IMR-90 (cell line): Measurements from ENCODE around the gene PLPP4. TPM values are rescaled to one million over a fixed set of nuclear protein-coding genes. Genes with fewer than 3 reads are reported as not detected.

Source experiments
- ATAC-seq: fragments of 200-7000 bp; cut with Tn5 transposase; 2 replicates; pipeline ENCODE4 v1.9.1; 2020; ENCODE audit warnings: low read depth, mild to moderate bottlenecking, moderate library complexity
- BruUV-seq: library from RNA; stranded (reverse); fragments of 400-500 nt; replicated peaks from 2 replicates; lab custom pipeline; 2021; lab: Mats Ljungman, UMichigan
- CTCF ChIA-PET: fragments of 300-600 bp; formaldehyde crosslinking; extraction: SDS; loops from one replicate; lab custom pipeline; 2021; ENCODE audit warnings: antibody characterized with exemption; lab: Yijun Ruan, JAX
- POLR2A ChIA-PET: fragments of 300-600 bp; sonication (Branson Sonifier 250); formaldehyde crosslinking; loops from one replicate; lab custom pipeline; 2022; ENCODE audit warnings: antibody characterized with exemption; ENCODE audit not compliant: unreplicated experiment; lab: Charles Lee
- DNase-seq: peaks from one replicate; pipeline ENCODE4 v3.0.0; 2013
- H2AFZ ChIP-seq: replicated peaks from 2 replicates; pipeline ENCODE3; 2013; ENCODE audit warnings: low read length, mild to moderate bottlenecking; ENCODE audit not compliant: poor library complexity
- H2AK5ac ChIP-seq: 2 replicates; pipeline ENCODE4 v1.6.1; 2013; ENCODE audit warnings: low read depth, low read length, inconsistent platforms
- H2AK9ac ChIP-seq: replicated peaks from 2 replicates; pipeline ENCODE3; 2013; ENCODE audit warnings: mild to moderate bottlenecking, low read depth, low read length, moderate library complexity; ENCODE audit not compliant: poor library complexity
- H2BK120ac ChIP-seq: 2 replicates; pipeline ENCODE4 v1.6.1; 2013; ENCODE audit warnings: low read depth, low read length, inconsistent platforms
- H2BK15ac ChIP-seq: 3 replicates; pipeline ENCODE4 v1.6.1; 2013; ENCODE audit warnings: low read depth, low read length, inconsistent platforms
- H2BK20ac ChIP-seq: 2 replicates; pipeline ENCODE4 v1.6.1; 2013; ENCODE audit warnings: low read depth, mild to moderate bottlenecking, inconsistent platforms, low read length, moderate library complexity
- H2BK5ac ChIP-seq: 2 replicates; pipeline ENCODE4 v1.6.1; 2013; ENCODE audit warnings: mild to moderate bottlenecking, low read depth, low read length, inconsistent platforms; ENCODE audit not compliant: poor library complexity, severe bottlenecking
- H3K14ac ChIP-seq: replicated peaks from 2 replicates; pipeline ENCODE4 v1.6.1; 2013; ENCODE audit warnings: low read depth, low read length, inconsistent platforms
- H3K18ac ChIP-seq: 2 replicates; pipeline ENCODE4 v1.6.1; 2013; ENCODE audit warnings: low read depth, low read length, control low read depth
- H3K23ac ChIP-seq: 2 replicates; pipeline ENCODE4 v1.6.1; 2013; ENCODE audit warnings: low read depth, low read length, inconsistent platforms
- H3K27ac ChIP-seq: 2 replicates; pipeline ENCODE4 v1.5.1; 2013; ENCODE audit warnings: mild to moderate bottlenecking, control low read depth, low read length; ENCODE audit not compliant: insufficient read depth
- H3K27me3 ChIP-seq: 2 replicates; pipeline ENCODE4 v1.6.1; 2013; ENCODE audit warnings: low read length; ENCODE audit not compliant: control insufficient read depth, insufficient read depth
- H3K36me3 ChIP-seq: 2 replicates; pipeline ENCODE4 v1.6.1; 2013; ENCODE audit warnings: low read length, mixed read lengths; ENCODE audit not compliant: control insufficient read depth, insufficient read depth
- H3K4ac ChIP-seq: 2 replicates; pipeline ENCODE4 v1.6.1; 2013; ENCODE audit warnings: low read depth, low read length, inconsistent platforms
- H3K4me1 ChIP-seq: 2 replicates; pipeline ENCODE4 v1.6.1; 2013; ENCODE audit warnings: low read length, mixed read lengths; ENCODE audit not compliant: control insufficient read depth, insufficient read depth
- H3K4me2 ChIP-seq: 2 replicates; pipeline ENCODE4 v1.6.1; 2013; ENCODE audit warnings: low read depth, mild to moderate bottlenecking, control low read depth, low read length, moderate library complexity
- H3K4me3 ChIP-seq: 2 replicates; pipeline ENCODE4 v1.5.1; 2013; ENCODE audit warnings: low read depth, mild to moderate bottlenecking, control low read depth, low read length, moderate library complexity; ENCODE audit not compliant: insufficient read depth
- H3K56ac ChIP-seq: 2 replicates; pipeline ENCODE4 v1.6.1; 2013; ENCODE audit warnings: low read length, inconsistent platforms; ENCODE audit not compliant: insufficient read depth; ENCODE audit errors: extremely low read depth
- H3K79me1 ChIP-seq, 2 experiments: 2 replicates each; pipeline ENCODE4 v1.6.1; 2013; ENCODE audit warnings: low read length in 2 of 2, inconsistent platforms in 1 of 2, low read depth in 1 of 2
- H3K9ac ChIP-seq: 2 replicates; pipeline ENCODE4 v1.6.1; 2013; ENCODE audit warnings: low read depth, low read length, control low read depth
- H3K9me1 ChIP-seq: 2 replicates; pipeline ENCODE4 v1.6.1; 2013; ENCODE audit warnings: low read length, inconsistent platforms; ENCODE audit not compliant: insufficient read depth
- H3K9me3 ChIP-seq: 2 replicates; pipeline ENCODE4 v1.6.1; 2013; ENCODE audit warnings: low read length; ENCODE audit not compliant: control insufficient read depth, insufficient read depth
- H4K20me1 ChIP-seq: 2 replicates; pipeline ENCODE4 v1.6.1; 2013; ENCODE audit warnings: low read length, inconsistent platforms; ENCODE audit not compliant: insufficient read depth
- H4K5ac ChIP-seq: 2 replicates; pipeline ENCODE4 v1.6.1; 2013; ENCODE audit warnings: mild to moderate bottlenecking, low read depth, low read length, control low read depth
- H4K8ac ChIP-seq, 2 experiments: 2 replicates each; pipeline ENCODE4 v1.6.1; 2013; ENCODE audit warnings: low read depth in 2 of 2, low read length in 2 of 2, control low read depth in 1 of 2, inconsistent platforms in 1 of 2
- H4K91ac ChIP-seq: 2 replicates; pipeline ENCODE4 v1.6.1; 2013; ENCODE audit warnings: low read depth, low read length, inconsistent platforms; ENCODE audit not compliant: insufficient read depth
- BHLHE40 ChIP-seq: fragments of 150-350 bp; IDR thresholded peaks from 2 replicates; pipeline ENCODE4 v1.6.1; 2016; ENCODE audit warnings: mild to moderate bottlenecking, low read depth, low read length
- CEBPB ChIP-seq: IDR thresholded peaks from 2 replicates; pipeline ENCODE4 v1.6.1; 2012; ENCODE audit warnings: low read depth, low read length, improper control_type of control experiment
- CHD1 ChIP-seq: IDR thresholded peaks from 2 replicates; pipeline ENCODE4 v1.6.1; 2012; ENCODE audit warnings: low read depth, low read length, improper control_type of control experiment
- FOS ChIP-seq: fragments of 150-350 bp; IDR thresholded peaks from 2 replicates; pipeline ENCODE4 v1.6.1; 2016; ENCODE audit warnings: low read depth, low read length
- MAFK ChIP-seq: IDR thresholded peaks from 2 replicates; pipeline ENCODE4 v1.6.1; 2012; ENCODE audit warnings: low read depth, low read length, improper control_type of control experiment
- MAZ ChIP-seq: IDR thresholded peaks from 2 replicates; pipeline ENCODE4 v1.6.1; 2012; ENCODE audit warnings: low read depth, mild to moderate bottlenecking, low read length, improper control_type of control experiment, moderate library complexity, borderline replicate concordance
- MXI1 ChIP-seq: IDR thresholded peaks from 2 replicates; pipeline ENCODE4 v1.6.1; 2012; ENCODE audit warnings: low read depth, mild to moderate bottlenecking, low read length, moderate library complexity, borderline replicate concordance
- NFE2L2 ChIP-seq: fragments of 150-350 bp; IDR thresholded peaks from 2 replicates; pipeline ENCODE4 v1.6.1; 2016; ENCODE audit warnings: low read depth, mild to moderate bottlenecking, low read length
- POLR2A ChIP-seq: IDR thresholded peaks from 2 replicates; pipeline ENCODE4 v1.6.1; 2012; ENCODE audit warnings: mild to moderate bottlenecking, low read depth, low read length
- RAD21 ChIP-seq: IDR thresholded peaks from 2 replicates; pipeline ENCODE4 v1.6.1; 2012; ENCODE audit warnings: low read length, improper control_type of control experiment
- RCOR1 ChIP-seq: IDR thresholded peaks from 2 replicates; pipeline ENCODE4 v1.6.1; 2012; ENCODE audit warnings: mild to moderate bottlenecking, low read length, improper control_type of control experiment; ENCODE audit not compliant: insufficient replicate concordance
- RFX5 ChIP-seq: IDR thresholded peaks from 2 replicates; pipeline ENCODE4 v1.8.0; 2012; ENCODE audit warnings: low read depth, mild to moderate bottlenecking, low read length, moderate library complexity
- SMC3 ChIP-seq: fragments of 150-350 bp; IDR thresholded peaks from 2 replicates; pipeline ENCODE4 v1.6.1; 2016; ENCODE audit warnings: low read depth, mild to moderate bottlenecking, antibody characterized with exemption, low read length, moderate library complexity
- WGBS, 2 experiments: methylation state at CpG; one replicate each; pipeline versions ENCODE4 v1.1.5 to v1.1.7; 2013; ENCODE audit warnings: missing lambda C conversion rate in 2 of 2; ENCODE audit not compliant: insufficient read length in 1 of 2; ENCODE audit errors: extremely low coverage in 2 of 2; 5-methylcytosine and 5-hydroxymethylcytosine counted together
- dilution Hi-C: fragments of 300-500 bp; cut with HindIII; formaldehyde crosslinking; loops from one replicate; pipeline ENCODE4 v1.14.3; 2018; ENCODE audit warnings: low sequenced_read_pairs; ENCODE audit not compliant: unreplicated experiment
- in situ Hi-C: fragments of 300-500 bp; cut with MboI; formaldehyde crosslinking; loops from 3 replicates; pipeline ENCODE4 v1.14.3; 2019; ENCODE audit warnings: low sequenced_read_pairs, inconsistent platforms, mixed read lengths
- intact Hi-C: fragments of 100-400 bp; cut with micrococcal nuclease; formaldehyde crosslinking; loops from 2 replicates; pipeline ENCODE4 v1.10.0; 2022
- polyA plus RNA-seq, 3 experiments: library from polyadenylated mRNA; depleted of rRNA; stranded (reverse); fragments of >200 nt; gene quantifications; 2 replicates each; pipeline ENCODE4 v1.2.3, GENCODE V29; 2012; ENCODE audit warnings: low replicate concordance in 1 of 3
- total RNA-seq: library from RNA; depleted of rRNA; stranded (reverse); fragments of >200 nt; gene quantifications from 2 replicates; pipeline ENCODE4 v1.2.3, GENCODE V29; 2012
- TF ChIP-seq, protein P1 (sequence below): fragments of 150-350 bp; IDR thresholded peaks from 2 replicates; pipeline ENCODE4 v1.6.1; 2017; ENCODE audit warnings: mild to moderate bottlenecking, antibody characterized with exemption, low read length, low read depth
- TF ChIP-seq, protein P2 (sequence below): conservative IDR thresholded peaks from 2 replicates; pipeline ENCODE4 v1.5.1; 2012; ENCODE audit warnings: mild to moderate bottlenecking, low read depth, low read length, improper control_type of control experiment
- TF ChIP-seq, protein P3 (sequence below): fragments of 150-350 bp; IDR thresholded peaks from 2 replicates; pipeline ENCODE4 v1.6.1; 2016; ENCODE audit warnings: low read depth, mild to moderate bottlenecking, low read length, moderate library complexity, borderline replicate concordance

PLPP4 gene
- total and polyA plus RNA-seq, 2 of the 4 experiments (the other 2 are of a cell fraction) = 0.18 to 0.60 TPM

DNA sequence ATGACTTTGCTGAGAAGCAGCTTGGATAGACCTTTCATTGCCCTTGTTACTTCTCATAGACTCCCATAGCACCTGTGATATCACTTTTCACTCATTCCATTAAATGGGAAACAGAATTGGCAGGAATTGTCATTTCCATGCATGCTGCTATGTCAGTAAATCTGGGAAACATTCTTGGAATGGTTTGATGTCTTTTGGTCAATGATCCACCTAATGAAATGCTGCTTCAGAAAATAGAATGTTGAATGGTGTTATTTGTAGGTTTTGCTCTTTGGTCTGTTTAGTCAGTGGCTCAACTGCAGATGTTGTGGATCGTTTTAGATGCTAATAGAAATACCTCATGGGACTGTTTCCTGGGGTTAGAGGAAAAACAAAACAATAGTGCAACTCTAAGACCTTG lies 127.8 kb downstream of the PLPP4 start:
- CTCF ChIA-PET = no interaction called here
- intact Hi-C loops = no loop called here
- Histone ChIP-seq H3K36me3 (no peaks in the 10 kb centered on the region), H3K27ac (no peak overlapping the region), H3K23ac (no peak overlapping the region), H3K27me3 (no peaks in the 10 kb centered on the region), H3K4ac (no peak overlapping the region), H4K8ac (no peak overlapping the region), H2BK15ac (no peak overlapping the region), H2BK5ac (no peak overlapping the region), H4K91ac (no peak overlapping the region), H3K4me1 (no peaks in the 10 kb centered on the region), H3K14ac (no peak overlapping the region), H2AFZ (no peak overlapping the region), H3K4me3 (no peak overlapping the region), H3K9me3 (peaks cover 29% of the 10 kb centered on the region), H3K79me1 (no peaks in the 10 kb centered on the region), H3K4me2 (no peak overlapping the region), H2AK5ac (no peak overlapping the region), H2BK120ac (no peak overlapping the region), H3K18ac (no peak overlapping the region), H3K56ac (no peak overlapping the region), H2BK20ac (no peak overlapping the region), H2AK9ac (no peak overlapping the region), H4K5ac (no peak overlapping the region), H3K9ac (no peak overlapping the region), H4K20me1 (no peaks in the 10 kb centered on the region), H3K9me1 (no peaks in the 10 kb centered on the region)
- ATAC-seq (no peak), DNase-seq (no peak)
- in situ Hi-C loops = no loop called here
- no TSS peak for BruUV-seq
- WGBS, 2 experiments = no CpG with 5 or more reads among the region's 1 CpG
- TF ChIP-seq, protein P1, sequence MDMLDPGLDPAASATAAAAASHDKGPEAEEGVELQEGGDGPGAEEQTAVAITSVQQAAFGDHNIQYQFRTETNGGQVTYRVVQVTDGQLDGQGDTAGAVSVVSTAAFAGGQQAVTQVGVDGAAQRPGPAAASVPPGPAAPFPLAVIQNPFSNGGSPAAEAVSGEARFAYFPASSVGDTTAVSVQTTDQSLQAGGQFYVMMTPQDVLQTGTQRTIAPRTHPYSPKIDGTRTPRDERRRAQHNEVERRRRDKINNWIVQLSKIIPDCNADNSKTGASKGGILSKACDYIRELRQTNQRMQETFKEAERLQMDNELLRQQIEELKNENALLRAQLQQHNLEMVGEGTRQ = no peak
- no peak for TF ChIP-seq RCOR1
- no peak for TF ChIP-seq CEBPB
- TF ChIP-seq, protein P2, sequence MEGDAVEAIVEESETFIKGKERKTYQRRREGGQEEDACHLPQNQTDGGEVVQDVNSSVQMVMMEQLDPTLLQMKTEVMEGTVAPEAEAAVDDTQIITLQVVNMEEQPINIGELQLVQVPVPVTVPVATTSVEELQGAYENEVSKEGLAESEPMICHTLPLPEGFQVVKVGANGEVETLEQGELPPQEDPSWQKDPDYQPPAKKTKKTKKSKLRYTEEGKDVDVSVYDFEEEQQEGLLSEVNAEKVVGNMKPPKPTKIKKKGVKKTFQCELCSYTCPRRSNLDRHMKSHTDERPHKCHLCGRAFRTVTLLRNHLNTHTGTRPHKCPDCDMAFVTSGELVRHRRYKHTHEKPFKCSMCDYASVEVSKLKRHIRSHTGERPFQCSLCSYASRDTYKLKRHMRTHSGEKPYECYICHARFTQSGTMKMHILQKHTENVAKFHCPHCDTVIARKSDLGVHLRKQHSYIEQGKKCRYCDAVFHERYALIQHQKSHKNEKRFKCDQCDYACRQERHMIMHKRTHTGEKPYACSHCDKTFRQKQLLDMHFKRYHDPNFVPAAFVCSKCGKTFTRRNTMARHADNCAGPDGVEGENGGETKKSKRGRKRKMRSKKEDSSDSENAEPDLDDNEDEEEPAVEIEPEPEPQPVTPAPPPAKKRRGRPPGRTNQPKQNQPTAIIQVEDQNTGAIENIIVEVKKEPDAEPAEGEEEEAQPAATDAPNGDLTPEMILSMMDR = no peak
- no peak for TF ChIP-seq MXI1
- TF ChIP-seq RFX5 = no peak
- no peak for TF ChIP-seq NFE2L2
- TF ChIP-seq MAZ = no peak
- no peak for TF ChIP-seq POLR2A
- TF ChIP-seq BHLHE40 = no peak
- TF ChIP-seq, protein P3, sequence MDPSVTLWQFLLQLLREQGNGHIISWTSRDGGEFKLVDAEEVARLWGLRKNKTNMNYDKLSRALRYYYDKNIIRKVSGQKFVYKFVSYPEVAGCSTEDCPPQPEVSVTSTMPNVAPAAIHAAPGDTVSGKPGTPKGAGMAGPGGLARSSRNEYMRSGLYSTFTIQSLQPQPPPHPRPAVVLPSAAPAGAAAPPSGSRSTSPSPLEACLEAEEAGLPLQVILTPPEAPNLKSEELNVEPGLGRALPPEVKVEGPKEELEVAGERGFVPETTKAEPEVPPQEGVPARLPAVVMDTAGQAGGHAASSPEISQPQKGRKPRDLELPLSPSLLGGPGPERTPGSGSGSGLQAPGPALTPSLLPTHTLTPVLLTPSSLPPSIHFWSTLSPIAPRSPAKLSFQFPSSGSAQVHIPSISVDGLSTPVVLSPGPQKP = no peak
- TF ChIP-seq CHD1 = no peak
- no peak for TF ChIP-seq MAFK
- TF ChIP-seq FOS = no peak
- TF ChIP-seq SMC3 = no peak
- TF ChIP-seq RAD21 = no peak
- dilution Hi-C loops = no loop called here
- POLR2A ChIA-PET = no interaction called here
